HEK293T (cell line): ENCODE results near the gene PLEKHA7.

Experiments used
- FOXA1 ChIP-seq: fragments of 450-650 bp; IDR thresholded peaks from 2 replicates; pipeline ENCODE4 v1.6.1; 2016; ENCODE audit warnings: mild to moderate bottlenecking
- HDGF ChIP-seq: fragments of 450-650 bp; IDR thresholded peaks from 2 replicates; pipeline ENCODE4 v1.6.1; 2017; ENCODE audit warnings: antibody characterized with exemption, borderline replicate concordance
- SP1 ChIP-seq: fragments of 450-650 bp; IDR thresholded peaks from 2 replicates; pipeline ENCODE4 v1.6.1; 2017
- TF ChIP-seq, protein P1 (sequence below): fragments of 450-650 bp; IDR thresholded peaks from 2 replicates; pipeline ENCODE4 v1.6.1; 2016

DNA sequence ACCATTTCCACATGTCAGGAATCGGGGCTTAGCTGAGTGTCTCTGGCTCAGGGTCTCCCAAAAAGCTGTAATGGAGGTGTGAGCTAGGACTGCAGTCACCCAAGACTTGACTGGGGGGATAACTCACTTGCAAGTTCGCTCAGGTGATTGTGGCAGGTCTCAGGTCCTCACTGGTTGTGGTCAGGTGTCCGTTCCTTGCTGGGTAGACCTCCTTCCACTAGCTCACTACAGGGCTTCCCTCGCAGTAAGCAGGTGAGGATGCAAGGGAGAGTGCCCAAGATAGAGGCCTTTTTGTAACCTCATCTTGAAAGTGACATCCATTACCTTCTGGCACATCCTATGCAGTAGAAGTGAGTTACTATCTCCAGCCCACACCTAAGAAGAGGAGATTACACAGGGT is 246.3 kb downstream of the PLEKHA7 start:
- TF ChIP-seq FOXA1 = no peak
- TF ChIP-seq, protein P1, sequence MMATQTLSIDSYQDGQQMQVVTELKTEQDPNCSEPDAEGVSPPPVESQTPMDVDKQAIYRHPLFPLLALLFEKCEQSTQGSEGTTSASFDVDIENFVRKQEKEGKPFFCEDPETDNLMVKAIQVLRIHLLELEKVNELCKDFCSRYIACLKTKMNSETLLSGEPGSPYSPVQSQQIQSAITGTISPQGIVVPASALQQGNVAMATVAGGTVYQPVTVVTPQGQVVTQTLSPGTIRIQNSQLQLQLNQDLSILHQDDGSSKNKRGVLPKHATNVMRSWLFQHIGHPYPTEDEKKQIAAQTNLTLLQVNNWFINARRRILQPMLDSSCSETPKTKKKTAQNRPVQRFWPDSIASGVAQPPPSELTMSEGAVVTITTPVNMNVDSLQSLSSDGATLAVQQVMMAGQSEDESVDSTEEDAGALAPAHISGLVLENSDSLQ = no peak
- TF ChIP-seq HDGF = no peak
- no peak for TF ChIP-seq SP1
